Germinal center (tissue), 1 donor: ENCODE results near the gene STARD5.
"Not testable (repeated sequence)": the region's sequence is repeated elsewhere in the genome, so short reads cannot be mapped to it uniquely, and the experiment has no call there.

Experiments used
- DNase-seq: peaks from one replicate; pipeline ENCODE4 v3.0.0; 2012; ENCODE audit warnings: mixed read lengths, low spot score

Gene STARD5

DNA sequence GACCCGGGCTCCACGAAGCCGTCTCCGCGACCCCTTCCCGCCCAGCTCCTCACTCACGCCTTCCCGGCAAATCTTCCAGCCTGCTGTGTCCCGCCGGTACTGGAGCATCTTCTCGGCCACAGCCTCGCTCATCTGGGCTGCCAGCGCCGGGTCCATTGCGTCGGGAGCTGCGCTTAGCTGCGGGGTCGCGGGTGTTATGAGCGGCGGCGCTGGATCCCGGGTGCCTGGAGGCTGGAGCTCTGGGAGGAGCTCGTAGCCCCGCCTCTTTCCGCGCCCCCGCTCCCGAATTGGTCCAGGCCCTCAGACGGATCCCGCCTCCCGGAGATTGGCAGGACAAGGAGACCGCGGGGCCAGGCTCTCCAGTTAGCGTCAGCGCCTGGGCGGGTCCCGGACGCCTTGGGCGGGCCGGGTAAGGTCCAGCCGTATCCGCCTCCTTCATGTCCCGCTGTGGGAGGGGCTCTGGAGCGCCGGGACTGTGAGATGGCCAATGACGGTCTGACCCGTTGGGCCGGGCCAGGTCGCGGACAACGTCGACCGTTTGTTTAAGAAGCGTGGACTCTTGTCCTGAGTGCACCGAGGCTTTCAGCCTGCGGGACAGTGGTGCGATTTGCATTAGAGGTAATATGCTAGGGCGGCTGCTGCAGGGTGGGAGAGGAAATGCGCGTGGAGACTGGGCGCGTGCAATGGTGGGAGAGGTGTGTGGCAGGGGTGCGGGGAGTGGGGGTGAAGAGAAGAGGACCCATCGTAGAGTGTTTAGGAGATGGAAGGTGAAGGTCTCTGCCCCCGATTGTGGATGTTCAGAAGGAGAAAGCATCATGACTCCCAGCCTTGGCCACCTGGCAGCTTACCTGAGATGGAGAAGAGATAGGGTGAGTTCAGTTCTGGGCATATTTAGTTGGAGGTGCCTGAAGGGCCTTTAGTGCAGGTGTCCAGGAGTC, at the start of gene STARD5:
Gene STARD5, minus strand, starts transcription at position 198 of the 938 bp plus-strand sequence. Its CDS starts 42 bp downstream, at position 156.
- peak; percentile 95 for DNase-seq

DNA sequence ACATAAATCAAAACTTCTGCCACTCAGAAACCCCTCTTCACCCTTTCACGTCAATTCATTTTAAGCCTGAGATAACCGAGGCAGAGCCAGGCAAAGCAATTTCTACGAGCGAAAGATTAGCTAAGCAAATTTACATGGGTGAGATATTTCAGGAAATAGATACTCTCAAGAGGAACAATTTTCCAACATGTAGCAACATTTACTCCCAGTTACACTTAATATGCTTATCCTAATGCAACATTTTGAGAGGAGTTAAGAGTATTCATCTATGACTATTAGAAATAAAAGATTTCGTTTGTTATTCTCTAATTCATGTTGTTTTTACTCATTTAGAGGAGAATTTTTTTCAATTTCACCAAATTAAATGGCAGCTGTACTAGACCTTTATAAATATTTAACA, 49.2 kb upstream of the STARD5 start:
- no peak for DNase-seq

DNA sequence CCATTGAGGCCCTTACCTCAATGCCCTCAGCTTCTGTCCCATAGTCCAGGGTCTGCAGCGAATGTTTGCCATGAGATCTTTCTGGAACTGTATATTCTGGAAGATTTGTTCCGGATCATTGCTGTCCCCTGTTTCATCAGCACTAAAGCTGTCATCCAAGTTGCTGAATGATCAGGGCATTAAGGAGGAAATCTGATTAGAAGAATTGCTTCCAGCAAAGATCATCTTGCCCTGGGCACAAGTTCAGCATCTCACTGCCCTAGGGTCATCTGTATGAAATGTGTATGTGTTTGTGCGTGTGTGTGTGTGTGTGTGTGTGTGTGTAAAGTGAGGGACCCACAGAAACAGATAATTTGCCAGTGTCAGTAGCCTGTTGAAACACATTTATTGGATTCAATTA, 48.6 kb upstream of the STARD5 start:
- no peak for DNase-seq

DNA sequence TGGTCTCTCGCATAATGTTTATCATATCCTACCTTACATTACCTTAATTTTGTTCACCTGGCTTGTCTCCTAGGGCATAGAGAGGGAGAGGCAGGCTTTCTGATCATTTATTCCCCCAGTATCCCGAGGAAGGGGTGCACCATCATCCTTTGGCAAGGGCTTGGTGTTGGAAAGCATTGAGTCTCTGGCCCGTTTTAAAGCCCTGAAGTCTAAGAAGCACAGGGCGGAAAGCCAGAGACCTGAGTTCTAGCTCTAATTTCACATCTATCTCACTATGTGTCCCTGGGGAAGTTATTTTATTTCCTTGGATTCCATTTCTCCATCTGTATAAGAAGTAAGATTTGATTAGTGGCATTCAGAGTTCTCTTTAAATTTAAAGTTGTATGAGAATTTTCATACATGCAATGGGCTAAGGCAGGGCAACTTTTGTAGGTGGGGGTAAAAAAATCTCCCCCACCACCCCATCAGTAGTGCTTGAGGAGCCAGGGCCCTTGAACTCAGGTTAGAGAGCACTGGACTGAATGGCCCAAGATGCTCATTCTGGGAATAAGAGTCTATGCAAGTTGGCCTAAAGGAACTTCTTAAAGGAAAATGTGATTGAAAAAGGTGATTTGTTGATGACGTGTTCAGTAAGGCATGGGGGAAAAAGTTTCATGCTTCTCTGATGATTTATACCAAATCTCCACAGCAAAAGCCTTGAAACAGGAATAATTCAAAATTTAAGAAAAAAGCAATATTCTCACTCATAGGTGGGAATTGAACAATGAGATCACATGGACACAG, 40.0 kb upstream of the STARD5 start:
- DNase-seq: no peak

DNA sequence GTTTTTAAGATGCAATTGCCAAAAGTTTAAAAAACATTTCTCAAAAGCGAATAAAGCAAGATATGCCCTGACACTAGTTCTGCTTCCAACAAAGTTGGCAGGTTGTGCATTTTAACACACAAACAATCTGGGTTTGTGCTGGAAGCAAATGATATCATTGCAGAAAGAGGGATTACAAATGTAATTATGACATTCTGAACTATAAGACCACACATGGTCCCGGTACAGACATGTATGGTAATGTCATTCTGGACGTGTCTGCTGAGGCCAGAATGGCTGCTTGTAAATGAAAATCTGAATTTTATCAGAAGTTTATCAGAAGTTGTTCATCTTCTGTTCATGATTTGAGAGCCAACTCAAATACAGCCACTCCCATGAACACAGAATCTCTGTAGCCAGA, 39.3 kb upstream of the STARD5 start:
- DNase-seq: no peak

GRCh38 chr15:81362790-81363189, 38.8 kb upstream of the STARD5 start:
- DNase-seq: no peak

GRCh38 chr15:81361891-81362290, 38.0 kb upstream of the STARD5 start:
- DNase-seq: no peak

- no peak for DNase-seq
Observed at GRCh38 chr15:81360491-81360890, 36.5 kb upstream of the STARD5 start.

GRCh38 chr15:81358248-81358647, 34.3 kb upstream of the STARD5 start:
- no peak for DNase-seq

DNA sequence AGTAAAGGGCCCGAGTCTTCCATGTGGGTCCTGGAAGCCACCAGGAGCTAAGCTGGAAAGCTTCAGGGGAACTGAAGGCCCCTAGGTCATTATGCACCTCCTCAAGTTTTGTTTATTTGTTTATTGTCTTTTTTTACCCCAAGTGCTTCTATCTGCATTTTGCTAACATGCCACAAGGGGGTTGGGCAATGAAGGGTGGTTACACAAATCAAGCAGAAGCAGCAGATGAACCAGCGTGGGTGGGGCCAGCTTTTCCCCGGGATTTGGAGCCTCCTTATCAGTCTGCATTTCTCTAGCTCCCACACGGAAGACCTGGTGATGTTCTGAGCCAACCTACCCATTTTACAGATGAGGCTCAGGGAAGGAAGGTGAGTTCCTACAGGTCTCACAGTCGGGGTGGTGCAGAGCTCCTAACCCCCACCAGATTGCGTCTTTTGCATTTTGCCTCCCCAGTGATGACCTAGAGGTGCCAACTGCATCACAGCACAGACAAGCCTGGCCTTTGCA, 33.3 kb upstream of the STARD5 start:
- no peak for DNase-seq

- DNase-seq: no peak
Observed at GRCh38 chr15:81356252-81356651, 32.3 kb upstream of the STARD5 start.

DNA sequence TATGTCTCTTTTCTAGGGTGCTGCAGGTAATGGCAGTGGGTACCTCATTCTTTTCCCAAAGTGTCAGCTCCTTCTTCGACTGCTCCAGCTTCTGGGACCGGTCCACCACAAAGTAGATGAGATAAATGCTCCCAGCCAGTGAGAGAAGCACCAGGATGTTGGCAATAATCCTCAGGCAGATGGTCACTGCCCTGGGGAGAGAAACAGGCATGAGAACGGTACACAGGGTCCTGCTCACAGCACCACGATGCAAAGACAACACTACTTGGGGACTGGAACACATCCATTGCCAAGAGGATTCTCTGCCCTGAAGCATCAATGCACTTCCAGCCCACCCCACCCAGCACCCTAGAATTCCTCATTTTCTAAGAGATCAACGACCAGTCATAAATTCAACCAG, 27.7 kb upstream of the STARD5 start:
- DNase-seq: no peak

DNA sequence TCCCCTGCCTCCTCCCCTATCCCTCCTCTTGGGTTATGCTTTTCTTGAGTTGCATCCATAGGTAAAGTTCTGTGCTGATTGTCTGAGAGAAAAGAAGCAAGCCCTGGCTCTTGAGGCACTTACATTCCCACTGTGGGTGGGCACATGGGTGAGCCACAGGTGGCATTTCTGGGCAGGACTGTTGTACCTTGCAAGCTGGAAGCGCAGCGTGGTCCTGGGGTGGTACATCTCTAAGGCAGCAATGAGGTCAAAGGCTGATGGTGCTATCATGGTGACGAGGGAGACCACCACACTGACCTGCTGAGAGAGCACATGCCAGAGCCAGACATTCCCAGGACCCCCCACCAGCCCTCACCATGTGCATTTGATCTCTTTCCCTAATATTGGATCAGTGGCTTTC, 25.3 kb upstream of the STARD5 start:
- no peak for DNase-seq

DNA sequence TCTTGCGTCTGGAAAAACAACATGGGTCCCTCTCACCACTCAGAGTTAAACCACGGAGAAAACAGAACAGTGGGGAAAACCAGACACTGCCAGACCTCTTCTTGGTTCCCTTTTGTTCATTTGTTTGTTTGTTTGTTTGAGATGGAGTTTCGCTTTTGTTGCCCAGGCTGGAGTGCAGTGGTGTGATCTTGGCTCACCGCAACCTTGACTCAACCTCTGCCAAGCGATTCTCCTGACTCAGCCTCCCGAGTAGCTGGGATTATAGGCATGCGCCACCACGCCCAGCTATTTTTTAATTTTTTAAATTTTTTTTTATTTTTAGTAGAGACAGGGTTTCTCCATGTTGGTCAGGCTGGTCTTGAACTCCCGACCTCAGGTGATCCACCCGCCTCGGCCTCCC, 24.8 kb upstream of the STARD5 start:
- DNase-seq: not testable (repeated sequence)

GRCh38 chr15:81347910-81348309, 24.0 kb upstream of the STARD5 start:
- no peak for DNase-seq

DNA sequence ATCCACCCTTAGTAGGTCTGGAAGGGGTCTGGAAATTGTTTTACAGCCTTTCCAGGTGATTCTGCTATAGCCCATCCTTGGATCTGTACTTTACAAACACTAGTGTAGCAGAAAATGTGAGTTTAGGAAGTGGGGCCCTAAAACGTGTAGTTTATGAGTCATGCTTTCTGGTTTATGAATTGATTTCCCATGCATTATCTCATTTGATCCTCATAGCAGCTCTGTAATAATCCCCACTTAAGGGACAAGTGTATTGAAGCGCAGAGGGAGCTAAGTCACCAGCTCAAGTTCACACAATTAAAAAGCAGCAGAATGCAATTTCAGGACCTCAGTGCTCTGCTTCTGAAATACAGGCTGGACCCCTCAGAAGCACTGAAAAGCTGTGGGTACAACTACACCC, 22.7 kb upstream of the STARD5 start:
- DNase-seq: no peak

GRCh38 chr15:81343371-81343770, 19.4 kb upstream of the STARD5 start:
- no peak for DNase-seq

DNA sequence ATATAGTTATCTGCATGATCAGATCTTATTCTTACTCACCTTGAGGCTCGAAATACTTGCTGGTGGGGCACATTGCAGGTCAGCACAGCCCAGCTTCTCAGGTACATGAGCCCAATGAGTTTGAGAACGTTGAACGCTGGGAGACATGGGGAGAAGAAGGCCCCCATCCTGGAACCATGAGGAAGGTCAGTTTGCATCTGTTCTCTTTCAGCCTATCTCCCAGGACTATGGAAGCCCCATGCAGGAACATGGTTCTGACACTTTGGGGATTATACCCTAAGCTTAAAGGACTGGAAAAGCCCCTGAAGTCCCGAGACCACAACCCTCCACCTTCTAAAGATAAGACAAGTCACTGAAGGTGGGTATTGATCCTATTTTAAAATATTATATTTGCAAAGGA, 17.4 kb upstream of the STARD5 start:
- no peak for DNase-seq

GRCh38 chr15:81339851-81340250, 15.9 kb upstream of the STARD5 start:
- DNase-seq: no peak

- DNase-seq: no peak
Observed at GRCh38 chr15:81339321-81339720, 15.4 kb upstream of the STARD5 start.

DNA sequence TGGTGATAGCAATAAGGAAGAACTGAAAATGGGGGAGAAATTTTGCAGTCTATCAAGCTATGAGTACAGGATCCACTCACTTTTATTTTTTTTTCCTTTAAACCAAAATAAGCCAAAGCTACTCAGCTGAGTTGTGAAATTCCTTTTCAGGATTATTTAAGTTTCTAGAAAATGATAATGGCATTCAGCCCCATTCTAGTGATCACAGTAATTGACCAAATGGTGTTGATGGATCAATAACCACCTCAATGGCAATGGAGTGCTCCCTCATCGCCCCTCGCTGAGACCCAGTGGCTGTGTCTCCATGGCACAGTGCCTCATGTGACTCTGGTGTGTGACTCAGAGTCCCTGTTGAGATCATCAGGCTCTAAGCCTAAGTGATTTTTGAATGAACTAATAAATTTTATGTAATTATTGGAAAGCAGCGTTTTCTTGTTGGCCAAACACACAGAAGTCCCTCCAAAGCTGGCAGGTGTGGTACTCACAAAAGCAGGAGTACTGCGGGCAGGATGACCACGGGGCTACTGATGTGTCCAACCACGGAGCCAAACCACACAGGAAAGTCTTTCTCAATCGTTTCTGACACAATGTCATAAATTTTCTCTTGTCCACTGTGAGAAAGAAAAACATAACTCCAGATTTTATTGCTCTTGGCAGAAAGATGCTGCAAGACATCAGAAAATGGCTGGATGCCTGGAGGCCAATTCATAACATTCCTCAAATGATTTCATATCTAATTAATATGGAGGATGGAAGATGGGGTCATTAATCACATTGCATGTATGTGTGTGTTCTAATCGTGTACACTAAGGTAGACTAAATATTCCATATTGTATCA, 14.4 kb upstream of the STARD5 start:
- no peak for DNase-seq

GRCh38 chr15:81337713-81338157, 13.8 kb upstream of the STARD5 start:
- DNase-seq: no peak
